ENCODE data around the gene POLR2H.
A peak's percentile ranks its signal among the peaks of the same experiment; 100 is the strongest.

- peak; percentile 72 for TF ChIP-seq CTCF (IDR thresholded peaks at IDR 0.05)
- TF ChIP-seq EZH2 (IDR thresholded peaks at IDR 0.05; ENCODE audit: borderline replicate concordance, insufficient read depth, low read depth, low read length, poor library complexity, severe bottlenecking) = no peak
These were observed 10.1 kb downstream of the POLR2H start for GRCh38 chr3:184371570-184372018.
